HepG2 (cell line): ENCODE results near the gene PDE6H. TPM values are rescaled to one million over a fixed set of nuclear protein-coding genes. Genes with fewer than 3 reads are reported as not detected.

Source experiments
- ATAC-seq: fragments of 200-7000 bp; cut with Tn5 transposase; 3 replicates; pipeline ENCODE4 v1.9.1; 2020; ENCODE audit warnings: mild to moderate bottlenecking, moderate library complexity
- BruUV-seq: library from RNA; stranded (reverse); fragments of 400-500 nt; replicated peaks from 2 replicates; lab custom pipeline; 2021; lab: Mats Ljungman, UMichigan
- CTCF ChIA-PET: fragments of 300-600 bp; formaldehyde crosslinking; extraction: SDS; loops from one replicate; lab custom pipeline; 2021; ENCODE audit warnings: low total read pairs, inconsistent platforms, low intra/inter-chr PET ratio; lab: Yijun Ruan, JAX
- POLR2A ChIA-PET: fragments of 350-600 bp; sonication (Branson Sonifier 250); formaldehyde crosslinking; loops from one replicate; lab custom pipeline; 2020; ENCODE audit warnings: antibody characterized with exemption, inconsistent platforms; lab: Yijun Ruan, JAX
- DNase-seq: peaks from one replicate; pipeline ENCODE4 v3.0.0-alpha.2; 2015; ENCODE audit warnings: low spot score
- FAIRE-seq: peaks from 3 replicates; lab custom pipeline; 2011; peaks lifted over from hg19 to GRCh38; lab: Jason Lieb, UNC
- H2AFZ ChIP-seq: one replicate; pipeline ENCODE4 v1.6.1; 2011; ENCODE audit warnings: low read length, inconsistent platforms
- H3K27ac ChIP-seq: fragments of 300-600 bp; 3 replicates; pipeline ENCODE4 v1.8.0; 2011; ENCODE audit warnings: mixed run types, mild to moderate bottlenecking, mixed read lengths, low read length, inconsistent platforms; ENCODE audit not compliant: insufficient read depth; ENCODE audit errors: extremely low read length
- H3K27me3 ChIP-seq, 2 experiments: fragments of 200-600 bp in 1 of 2; 2 replicates in 1 of 2; 3 replicates in 1 of 2; pipeline versions ENCODE4 v1.6.0 to v1.8.0; 2011; ENCODE audit warnings: low read length in 2 of 2, mild to moderate bottlenecking in 2 of 2, moderate library complexity in 2 of 2, inconsistent platforms in 1 of 2; ENCODE audit not compliant: insufficient read depth in 2 of 2, control insufficient read depth in 1 of 2
- H3K36me3 ChIP-seq, 2 experiments: fragments of 200-600 bp in 1 of 2; replicated peaks in 1 of 2; 2 replicates in 1 of 2; 3 replicates in 1 of 2; pipeline versions ENCODE4 v1.5.1 to v1.8.0; 2011; ENCODE audit warnings: low read length in 2 of 2, inconsistent platforms in 1 of 2; ENCODE audit not compliant: insufficient read depth in 2 of 2, control insufficient read depth in 1 of 2
- H3K4me1 ChIP-seq: 2 replicates; pipeline ENCODE4 v1.5.1; 2012; ENCODE audit warnings: low read length, inconsistent platforms; ENCODE audit not compliant: insufficient read depth
- H3K4me2 ChIP-seq: 2 replicates; pipeline ENCODE4 v1.6.0; 2011; ENCODE audit warnings: low read depth, low read length, inconsistent platforms
- H3K4me3 ChIP-seq, 3 experiments: fragments of 200-600 bp in 1 of 3; sonication (generic), shearing (Covaris generic) in 1 of 3; replicated peaks in 1 of 3; 2 replicates each; pipeline ENCODE4 v1.5.1; 2011 to 2016; ENCODE audit warnings: low read length in 3 of 3, inconsistent platforms in 2 of 3, low read depth in 2 of 3, mild to moderate bottlenecking in 2 of 3, control low read depth in 1 of 3, mixed read lengths in 1 of 3; ENCODE audit not compliant: insufficient read depth in 1 of 3
- H3K79me2 ChIP-seq: one replicate; pipeline ENCODE4 v1.6.1; 2011; ENCODE audit warnings: low read length, inconsistent platforms; ENCODE audit not compliant: insufficient read depth
- H3K9ac ChIP-seq: 2 replicates; pipeline ENCODE4 v1.6.0; 2011; ENCODE audit warnings: mild to moderate bottlenecking, low read depth, low read length, inconsistent platforms; ENCODE audit not compliant: insufficient read depth
- H3K9me3 ChIP-seq: 2 replicates; pipeline ENCODE4 v1.5.1; 2012; ENCODE audit warnings: mild to moderate bottlenecking, low read length
- H4K20me1 ChIP-seq: 2 replicates; pipeline ENCODE4 v1.6.0; 2011; ENCODE audit warnings: inconsistent platforms, mild to moderate bottlenecking, low read length, moderate library complexity; ENCODE audit not compliant: insufficient read depth
- FOSL2 ChIP-seq: sonication (generic); formaldehyde crosslinking; IDR thresholded peaks from 2 replicates; pipeline ENCODE4 v1.4.0; 2020; ENCODE audit warnings: missing genetic modification reagents
- GLMP ChIP-seq: sonication (generic); formaldehyde crosslinking; IDR thresholded peaks from 2 replicates; pipeline ENCODE4 v1.9.0; 2021; ENCODE audit warnings: missing genetic modification reagents, mild to moderate bottlenecking, borderline replicate concordance
- JUNB ChIP-seq: sonication (generic); formaldehyde crosslinking; IDR thresholded peaks from 2 replicates; pipeline ENCODE4 v1.8.0; 2022; ENCODE audit warnings: missing genetic modification reagents, mild to moderate bottlenecking, borderline replicate concordance
- NR2F1 ChIP-seq, 2 experiments: fragments of 450-650 bp in 1 of 2; formaldehyde crosslinking in 1 of 2; IDR thresholded peaks; 2 replicates each; pipeline versions ENCODE4 v1.5.0 to v1.6.1; 2016 to 2020; ENCODE audit warnings: mild to moderate bottlenecking in 1 of 2, missing compliant biosample characterization in 1 of 2, missing genetic modification reagents in 1 of 2, moderate library complexity in 1 of 2
- NR2F6 ChIP-seq, 2 experiments: IDR thresholded peaks; 2 replicates each; pipeline ENCODE4 v1.6.1; 2016; ENCODE audit warnings: antibody characterized with exemption in 1 of 2, mild to moderate bottlenecking in 1 of 2
- RARA ChIP-seq: IDR thresholded peaks from 2 replicates; pipeline ENCODE4 v1.6.1; 2016; ENCODE audit warnings: missing genetic modification reagents, missing compliant biosample characterization
- SMAD3 ChIP-seq: sonication (generic); formaldehyde crosslinking; IDR thresholded peaks from 2 replicates; pipeline ENCODE4 v1.4.0; 2020; ENCODE audit warnings: missing genetic modification reagents
- SP5 ChIP-seq: IDR thresholded peaks from 2 replicates; pipeline ENCODE4 v1.6.1; 2016; ENCODE audit warnings: low read depth, borderline replicate concordance
- SSRP1 ChIP-seq: IDR thresholded peaks from 2 replicates; pipeline ENCODE4 v1.6.1; 2016; ENCODE audit warnings: control low read depth
- TEAD3 ChIP-seq: optimal IDR thresholded peaks from 2 replicates; pipeline ENCODE3; 2016; ENCODE audit warnings: borderline replicate concordance
- ZNF343 ChIP-seq: sonication (generic); formaldehyde crosslinking; IDR thresholded peaks from 2 replicates; pipeline ENCODE4 v1.4.0; 2020; ENCODE audit warnings: mild to moderate bottlenecking, missing genetic modification reagents
- ZNF644 ChIP-seq: IDR thresholded peaks from 2 replicates; pipeline ENCODE4 v1.6.1; 2016; ENCODE audit warnings: low read depth
- WGBS: methylation state at CpG from one replicate; pipeline ENCODE4 v1.1.6; 2017; ENCODE audit warnings: low lambda C conversion rate; 5-methylcytosine and 5-hydroxymethylcytosine counted together
- in situ Hi-C: cut with HindIII; loops from 2 replicates; pipeline ENCODE4 v1.10.0; 2017; ENCODE audit warnings: low pct_unique_long_range_greater_than_20kb; ENCODE audit not compliant: extremely low pct_ligation_motif_present
- intact Hi-C: fragments of 100-400 bp; cut with micrococcal nuclease; formaldehyde crosslinking; loops from one replicate; pipeline ENCODE4 v1.10.0; 2022; ENCODE audit not compliant: unreplicated experiment
- polyA plus RNA-seq, 8 experiments: library from polyadenylated mRNA; depleted of rRNA in 3 of 8; stranded (reverse) in 7 of 8; unstranded in 1 of 8; fragments of >200 nt; fragmentation: Illumina TruSeq in 4 of 8; extraction: Trizol in 4 of 8; gene quantifications; 2 replicates each; pipeline versions ENCODE4 v1.2.1 to v1.2.3, GENCODE V29; 2011 to 2016; ENCODE audit warnings: low read depth in 4 of 8, missing spikeins in 1 of 8, mixed read lengths in 1 of 8; ENCODE audit not compliant: insufficient read depth in 1 of 8
- total RNA-seq, 5 experiments: library from RNA; depleted of rRNA; stranded (reverse); fragments of >200 nt; fragmentation: Illumina TruSeq; extraction: Trizol; gene quantifications; 2 replicates each; pipeline ENCODE4 v1.2.3, GENCODE V29; 2016; ENCODE audit warnings: low read depth in 1 of 5

Gene PDE6H
- total and polyA plus RNA-seq, 2 of the 13 experiments (the other 11 are each of a cell fraction or from before 2014, with no cell fraction given), result not detected

- ATAC-seq (peak; percentile 65), FAIRE-seq (no peak), DNase-seq (peak; percentile 56)
- WGBS, result 17% methylated on average over 6 of the region's 6 CpGs
- ChIA-PET POLR2A (no interaction called here), CTCF (no interaction called here)
- Histone ChIP-seq H3K79me2 (no peaks in the 10 kb centered on the region), H3K4me1 (peaks cover 36% of the 10 kb centered on the region), H3K36me3 (no peaks in the 10 kb centered on the region), H2AFZ (no peak overlapping the region), H3K27ac (no peak overlapping the region), H4K20me1 (no peaks in the 10 kb centered on the region), H3K4me3 (no peak overlapping the region), H3K9ac (no peak overlapping the region), H3K27me3 (no peaks in the 10 kb centered on the region), H3K9me3 (no peaks in the 10 kb centered on the region), H3K4me2 (no peak overlapping the region)
- BruUV-seq, result no TSS peak
- in situ Hi-C loops, result no loop called here
- TF ChIP-seq GLMP (CRISPR knock-in tag) (no peak), NR2F6 (IDR thresholded peaks at IDR 0.05) (no peak), NR2F6 (CRISPR knock-in tag; IDR thresholded peaks at IDR 0.05) (peak; percentile 38; the same call in 1 of the 2 replicates), NR2F1 (CRISPR knock-in tag; IDR thresholded peaks at IDR 0.05) (0 out of 4 replicates have a peak, but pooled peaks of 1 of the 2 experiments have one; percentile 24), FOSL2 (peak; percentile 89), SSRP1 (CRISPR knock-in tag) (no peak), RARA (CRISPR knock-in tag) (peak; percentile 17; the same call in 1 of the 2 replicates), JUNB (0 out of 2 replicates have a peak, but pooled peaks have one; percentile 44), TEAD3 (peak; percentile 54), ZNF644 (CRISPR knock-in tag) (peak; percentile 50; the same call in 1 of the 2 replicates), SP5 (CRISPR knock-in tag) (0 out of 2 replicates have a peak, but pooled peaks have one; percentile 10), SMAD3 (CRISPR knock-in tag) (no peak), ZNF343 (CRISPR knock-in tag) (no peak)
- intact Hi-C loops, result no loop called here
These were observed 21.7 kb upstream of the PDE6H start for GRCh38 chr12:14950982-14951746.
